ENCODE results near the gene SLC6A13.
A peak's percentile ranks its signal among the peaks of the same experiment; 100 is the strongest.

The SLC6A13 gene

GRCh38 chr12:204261-204678 is 58.4 kb downstream of the SLC6A13 start:
- Histone ChIP-seq H3K27ac (no peak overlapping the region), H4K20me1 (no peaks in the 10 kb centered on the region), H3K27me3 (no peaks in the 10 kb centered on the region), H3K4me3 (no peak overlapping the region), H3K4me2 (no peak overlapping the region), H3K4me1 (no peaks in the 10 kb centered on the region), H3K36me3 (no peaks in the 10 kb centered on the region), H3K9ac (no peak overlapping the region), H3K9me3 (no peaks in the 10 kb centered on the region)
- TF ChIP-seq Cebpa-rat (IDR thresholded peaks at IDR 0.05): no peak

DNA sequence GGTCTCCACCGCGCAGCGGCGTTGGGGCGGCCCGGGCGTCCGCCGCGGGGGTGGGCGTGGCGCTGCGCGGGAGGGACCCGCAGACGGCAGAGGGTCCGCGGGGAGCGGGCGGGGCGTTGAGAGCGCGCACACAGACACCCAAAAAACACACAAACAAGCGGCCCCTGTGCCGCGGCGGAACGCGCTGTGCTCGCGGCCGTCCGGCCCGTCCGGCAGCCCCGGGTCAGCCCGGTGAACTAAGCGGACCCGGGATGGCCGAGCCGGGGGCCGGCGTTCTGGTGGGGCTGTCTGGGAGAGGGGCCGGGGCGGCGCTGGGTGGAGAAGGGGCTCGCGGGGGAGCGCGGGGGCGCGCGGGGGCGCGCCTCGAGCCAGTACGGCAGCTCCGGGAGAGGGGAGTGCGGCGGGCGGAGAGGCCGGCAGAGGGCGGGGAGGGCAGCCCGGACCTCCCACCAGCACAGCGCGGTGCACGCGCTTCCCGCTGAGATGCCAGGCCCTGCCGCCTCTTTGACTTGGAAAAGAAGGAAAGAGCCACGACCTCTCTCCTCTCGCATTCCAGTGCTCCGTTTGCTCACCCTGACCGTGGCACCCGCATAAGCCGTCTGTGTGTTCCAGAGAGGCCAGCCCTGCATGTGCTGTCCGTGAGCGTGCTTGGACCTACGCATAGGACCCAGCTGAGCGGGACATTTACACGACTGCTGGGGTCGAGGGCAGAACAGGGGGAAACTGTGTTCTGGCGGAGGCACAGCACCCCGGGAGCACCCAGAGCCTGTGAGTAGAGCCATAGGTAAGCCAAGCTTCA is 59.0 kb downstream of the SLC6A13 start:
- no peaks in the 10 kb centered on the region for H3K9me3 ChIP-seq
- no peaks in the 10 kb centered on the region for H4K20me1 ChIP-seq
- no peak for TF ChIP-seq Cebpa-rat (IDR thresholded peaks at IDR 0.05)
- H3K36me3 ChIP-seq: no peaks in the 10 kb centered on the region
- no peak overlapping the region for H3K9ac ChIP-seq
- no peaks in the 10 kb centered on the region for H3K27me3 ChIP-seq
- H3K27ac ChIP-seq: no peak overlapping the region
- H3K4me1 ChIP-seq: no peaks in the 10 kb centered on the region
- H3K4me2 ChIP-seq: no peak overlapping the region
- no peak overlapping the region for H3K4me3 ChIP-seq

GRCh38 chr12:203074-203461 is 59.6 kb downstream of the SLC6A13 start:
- Histone ChIP-seq H3K9me3 (no peaks in the 10 kb centered on the region), H4K20me1 (no peaks in the 10 kb centered on the region), H3K27me3 (no peaks in the 10 kb centered on the region), H3K4me2 (no peak overlapping the region), H3K4me3 (no peak overlapping the region), H3K36me3 (no peaks in the 10 kb centered on the region), H3K4me1 (no peaks in the 10 kb centered on the region), H3K9ac (no peak overlapping the region), H3K27ac (no peak overlapping the region)
- no peak for TF ChIP-seq Cebpa-rat (IDR thresholded peaks at IDR 0.05)

DNA sequence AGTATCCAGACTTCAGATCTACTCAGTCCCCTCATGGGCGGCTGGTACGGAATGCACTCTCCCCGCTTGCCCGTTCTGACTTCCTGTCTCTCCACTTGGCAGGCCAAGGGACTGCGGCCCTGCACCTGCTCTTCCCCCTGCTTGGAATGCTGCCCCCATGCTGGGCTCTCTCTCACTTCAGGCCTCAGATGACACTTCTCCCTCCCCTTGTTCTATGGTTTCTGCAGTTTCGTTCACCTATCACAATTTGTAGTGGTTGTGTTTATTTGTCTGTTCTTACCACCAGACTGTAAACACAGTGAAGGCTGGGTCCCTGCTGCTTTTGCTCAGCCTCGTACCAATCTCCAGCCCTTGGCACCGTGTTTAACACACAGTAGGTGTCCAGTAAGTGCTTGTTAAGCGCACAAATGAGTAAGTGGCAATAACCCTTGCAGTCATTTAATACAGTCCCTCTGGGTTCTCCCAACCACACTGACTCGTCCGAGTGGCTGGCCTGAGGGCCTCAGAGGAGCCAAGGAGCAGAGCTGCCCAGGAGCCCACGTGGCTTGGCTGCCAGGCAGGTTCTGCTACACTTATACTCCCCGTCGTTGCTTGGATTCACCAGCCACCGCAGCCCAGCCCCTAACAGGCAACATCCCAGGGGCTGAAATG is 60.4 kb downstream of the SLC6A13 start:
- H3K27me3 ChIP-seq: no peaks in the 10 kb centered on the region
- H4K20me1 ChIP-seq: no peaks in the 10 kb centered on the region
- H3K36me3 ChIP-seq: no peaks in the 10 kb centered on the region
- no peak overlapping the region for H3K9ac ChIP-seq
- H3K9me3 ChIP-seq: no peaks in the 10 kb centered on the region
- H3K4me1 ChIP-seq: peaks cover 4% of the 10 kb centered on the region; the same call in 1 of the 2 replicates
- no peak overlapping the region for H3K4me3 ChIP-seq
- H3K4me2 ChIP-seq: no peak overlapping the region
- TF ChIP-seq Cebpa-rat (IDR thresholded peaks at IDR 0.05): no peak
- H3K27ac ChIP-seq: no peak overlapping the region

- Histone ChIP-seq H3K4me2 (no peak overlapping the region), H3K27me3 (no peaks in the 10 kb centered on the region)
Measured at GRCh38 chr12:201361-201760, 61.3 kb downstream of the SLC6A13 start.

DNA sequence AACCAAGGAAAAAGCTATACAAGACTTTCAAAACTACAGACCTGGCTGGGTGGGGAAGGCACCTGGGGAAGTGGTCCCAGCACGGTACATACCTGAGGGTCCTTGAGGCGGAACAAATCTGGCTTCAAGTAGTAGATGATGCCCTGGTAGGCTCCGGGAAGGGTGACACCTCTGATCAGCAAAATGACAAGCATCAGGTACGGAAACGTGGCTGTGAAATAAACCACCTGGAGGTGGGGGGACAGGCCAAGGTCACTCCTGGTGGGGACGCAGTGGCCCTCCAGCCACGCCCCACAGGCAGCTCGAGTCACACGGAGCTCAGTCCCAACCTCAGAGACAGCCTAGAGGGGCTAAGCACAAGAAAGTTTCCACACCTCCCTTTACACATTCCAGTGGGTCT is 63.9 kb downstream of the SLC6A13 start:
- H3K27ac ChIP-seq: no peak overlapping the region
- no peaks in the 10 kb centered on the region for H3K9me3 ChIP-seq
- H3K4me2 ChIP-seq: no peak overlapping the region
- no peaks in the 10 kb centered on the region for H3K27me3 ChIP-seq
- peaks cover 6% of the 10 kb centered on the region; the same call in 1 of the 2 replicates for H3K4me1 ChIP-seq
- H4K20me1 ChIP-seq: no peaks in the 10 kb centered on the region
- no peak for TF ChIP-seq Cebpa-rat (IDR thresholded peaks at IDR 0.05)
- H3K4me3 ChIP-seq: no peak overlapping the region
- H3K9ac ChIP-seq: no peak overlapping the region
- H3K36me3 ChIP-seq: no peaks in the 10 kb centered on the region

More at GRCh38 chr12:201361-201760, 61.3 kb downstream of the SLC6A13 start:
- Histone ChIP-seq H3K9ac (no peak overlapping the region), H3K4me1 (peaks cover 6% of the 10 kb centered on the region; the same call in 1 of the 2 replicates), H3K27ac (no peak overlapping the region), H3K9me3 (no peaks in the 10 kb centered on the region), H3K36me3 (no peaks in the 10 kb centered on the region), H3K4me3 (no peak overlapping the region), H4K20me1 (no peaks in the 10 kb centered on the region)
- TF ChIP-seq Cebpa-rat (IDR thresholded peaks at IDR 0.05): no peak

- peaks cover 6% of the 10 kb centered on the region; the same call in 1 of the 2 replicates for H3K4me1 ChIP-seq
- H4K20me1 ChIP-seq: no peaks in the 10 kb centered on the region
- no peaks in the 10 kb centered on the region for H3K9me3 ChIP-seq
- no peak overlapping the region for H3K4me2 ChIP-seq
- H3K36me3 ChIP-seq: no peaks in the 10 kb centered on the region
- no peak for TF ChIP-seq Cebpa-rat (IDR thresholded peaks at IDR 0.05)
- no peaks in the 10 kb centered on the region for H3K27me3 ChIP-seq
- no peak overlapping the region for H3K9ac ChIP-seq
- no peak overlapping the region for H3K27ac ChIP-seq
- H3K4me3 ChIP-seq: no peak overlapping the region
Measured at GRCh38 chr12:197911-198695, 64.5 kb downstream of the SLC6A13 start.

DNA sequence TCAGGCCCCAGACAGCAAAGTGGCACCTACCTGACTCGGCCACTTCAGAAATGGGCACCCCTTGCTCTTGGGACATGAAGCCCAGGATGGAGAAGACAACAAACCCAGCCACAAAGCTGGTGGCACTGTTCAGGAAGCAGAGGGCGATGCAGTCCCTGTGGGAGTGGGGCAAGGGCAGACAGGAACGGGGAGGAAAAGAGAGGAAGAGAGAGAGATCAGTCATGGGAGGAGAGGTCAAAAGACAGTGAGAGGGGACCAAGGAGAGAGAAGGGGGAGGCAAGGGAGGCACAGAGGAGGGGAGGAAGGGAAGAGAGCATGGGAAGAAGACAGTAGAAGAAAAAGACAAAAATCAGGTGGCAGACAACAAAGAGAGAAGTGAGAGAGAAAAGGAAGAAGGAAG is 65.3 kb downstream of the SLC6A13 start:
- Histone ChIP-seq H3K36me3 (no peaks in the 10 kb centered on the region), H3K9me3 (no peaks in the 10 kb centered on the region), H3K27ac (no peak overlapping the region), H4K20me1 (no peaks in the 10 kb centered on the region), H3K4me2 (peak overlapping the region; percentile 39), H3K9ac (no peak overlapping the region), H3K27me3 (no peaks in the 10 kb centered on the region), H3K4me1 (peaks cover 6% of the 10 kb centered on the region; the same call in 1 of the 2 replicates), H3K4me3 (no peak overlapping the region)
- no peak for TF ChIP-seq Cebpa-rat (IDR thresholded peaks at IDR 0.05)

DNA sequence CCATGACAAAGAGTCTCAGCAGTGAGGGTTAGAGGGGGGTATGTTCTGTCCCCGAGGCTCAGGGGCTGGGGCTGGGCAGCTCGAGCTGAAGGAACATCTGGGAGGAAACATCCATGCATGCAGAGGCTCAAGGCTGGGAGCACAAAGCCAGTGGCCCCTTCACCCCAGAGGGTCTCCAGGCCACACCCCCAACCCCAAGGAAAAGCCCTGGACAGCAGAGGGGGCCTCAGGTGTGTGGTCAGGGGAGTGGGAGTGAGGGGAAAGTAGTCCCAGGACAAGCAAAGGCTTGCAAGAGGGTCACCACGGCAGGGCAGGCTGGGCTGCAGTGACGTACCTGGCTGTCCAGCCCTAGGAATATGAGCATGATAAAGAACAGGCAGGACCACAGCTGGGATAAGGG is 66.2 kb downstream of the SLC6A13 start:
- no peak overlapping the region for H3K27ac ChIP-seq
- H3K9me3 ChIP-seq: no peaks in the 10 kb centered on the region
- no peaks in the 10 kb centered on the region for H3K27me3 ChIP-seq
- no peak overlapping the region for H3K9ac ChIP-seq
- H3K4me3 ChIP-seq: no peak overlapping the region
- TF ChIP-seq Cebpa-rat (IDR thresholded peaks at IDR 0.05): no peak
- H4K20me1 ChIP-seq: no peaks in the 10 kb centered on the region
- H3K36me3 ChIP-seq: no peaks in the 10 kb centered on the region
- H3K4me2 ChIP-seq: no peak overlapping the region
- peaks cover 6% of the 10 kb centered on the region; the same call in 1 of the 2 replicates for H3K4me1 ChIP-seq
